HEK293 (cell line): ENCODE data around the gene HDHD5.

Source experiments
- CTCF ChIA-PET: fragments of 350-600 bp; formaldehyde crosslinking; extraction: SDS; loops from one replicate; lab custom pipeline; 2021; ENCODE audit warnings: antibody characterized with exemption; lab: Yijun Ruan, JAX
- POLR2A ChIA-PET: fragments of 300-600 bp; formaldehyde crosslinking; extraction: SDS; loops from one replicate; lab custom pipeline; 2020; ENCODE audit warnings: antibody characterized with exemption, inconsistent platforms; lab: Yijun Ruan, JAX
- H3K27ac ChIP-seq: fragments of 200-500 bp; sonication (Bioruptor generic); 2 replicates; pipeline ENCODE4 v1.5.1; 2014; ENCODE audit warnings: low read depth, low read length, control low read depth, inconsistent platforms; ENCODE audit errors: extremely low read depth
- H3K36me3 ChIP-seq, 2 experiments: fragments of 200-500 bp in 1 of 2; sonication (Bioruptor generic) in 1 of 2; 1 replicate in 1 of 2; 2 replicates in 1 of 2; pipeline ENCODE4 v1.5.1; 2014 to 2017; ENCODE audit warnings: inconsistent platforms in 2 of 2, low read length in 2 of 2; ENCODE audit not compliant: control insufficient read depth in 2 of 2, insufficient read depth in 1 of 2
- H3K4me1 ChIP-seq: fragments of 200-500 bp; sonication (Bioruptor generic); 2 replicates; pipeline ENCODE4 v1.5.1; 2014; ENCODE audit warnings: mild to moderate bottlenecking, low read length, inconsistent platforms; ENCODE audit not compliant: control insufficient read depth, insufficient read depth
- H3K4me3 ChIP-seq: 2 replicates; pipeline ENCODE4 v1.5.1; 2011; ENCODE audit warnings: low read depth, mild to moderate bottlenecking, control low read depth, low read length, moderate library complexity
- H3K9me3 ChIP-seq: fragments of 200-500 bp; sonication (Bioruptor generic); 2 replicates; pipeline ENCODE4 v1.5.1; 2014; ENCODE audit warnings: low read depth, low read length, inconsistent platforms; ENCODE audit not compliant: control insufficient read depth, insufficient read depth
- BCL11A ChIP-seq: fragments of 450-650 bp; formaldehyde crosslinking; IDR thresholded peaks from 2 replicates; pipeline ENCODE4 v1.5.1; 2016; ENCODE audit warnings: low read depth, missing biosample characterization, missing genetic modification characterization
- FEZF1 ChIP-seq: fragments of 450-650 bp; formaldehyde crosslinking; IDR thresholded peaks from 2 replicates; pipeline ENCODE4 v1.5.1; 2016; ENCODE audit warnings: missing biosample characterization, missing genetic modification characterization
- GLIS1 ChIP-seq: fragments of 450-650 bp; formaldehyde crosslinking; IDR thresholded peaks from 2 replicates; pipeline ENCODE4 v1.5.1; 2016; ENCODE audit warnings: missing biosample characterization, missing genetic modification characterization
- KLF8 ChIP-seq: fragments of 450-650 bp; formaldehyde crosslinking; IDR thresholded peaks from 2 replicates; pipeline ENCODE4 v1.5.1; 2016; ENCODE audit warnings: missing biosample characterization, missing genetic modification characterization
- MEIS1 ChIP-seq: sonication (generic); formaldehyde crosslinking; IDR thresholded peaks from 2 replicates; pipeline ENCODE4 v1.8.1; 2022; ENCODE audit warnings: missing genetic modification reagents, mild to moderate bottlenecking, borderline replicate concordance
- PRDM10 ChIP-seq: fragments of 450-650 bp; formaldehyde crosslinking; IDR thresholded peaks from 2 replicates; pipeline ENCODE4 v1.5.1; 2016; ENCODE audit warnings: missing biosample characterization, missing genetic modification characterization
- RBAK ChIP-seq: fragments of 450-650 bp; formaldehyde crosslinking; IDR thresholded peaks from 2 replicates; pipeline ENCODE4 v1.5.1; 2016; ENCODE audit warnings: missing biosample characterization, missing genetic modification characterization
- SP3 ChIP-seq: fragments of 450-650 bp; formaldehyde crosslinking; IDR thresholded peaks from 2 replicates; pipeline ENCODE4 v1.5.1; 2016; ENCODE audit warnings: missing biosample characterization, missing genetic modification characterization
- ZBTB8A ChIP-seq: fragments of 450-650 bp; formaldehyde crosslinking; IDR thresholded peaks from 2 replicates; pipeline ENCODE4 v1.5.1; 2016; ENCODE audit warnings: missing biosample characterization, missing genetic modification characterization
- ZFP37 ChIP-seq: fragments of 450-650 bp; formaldehyde crosslinking; IDR thresholded peaks from 2 replicates; pipeline ENCODE4 v1.5.1; 2016; ENCODE audit warnings: missing biosample characterization, missing genetic modification characterization
- ZNF10 ChIP-seq: fragments of 450-650 bp; formaldehyde crosslinking; IDR thresholded peaks from 2 replicates; pipeline ENCODE4 v1.5.1; 2017; ENCODE audit warnings: missing biosample characterization, missing genetic modification characterization
- ZNF19 ChIP-seq: fragments of 450-650 bp; formaldehyde crosslinking; IDR thresholded peaks from 2 replicates; pipeline ENCODE4; 2016; ENCODE audit warnings: missing biosample characterization, missing genetic modification characterization, low read depth
- ZNF23 ChIP-seq: fragments of 450-650 bp; formaldehyde crosslinking; IDR thresholded peaks from 2 replicates; pipeline ENCODE4 v1.5.1; 2016; ENCODE audit warnings: missing biosample characterization, missing genetic modification characterization, borderline replicate concordance
- ZNF292 ChIP-seq: fragments of 450-650 bp; formaldehyde crosslinking; IDR thresholded peaks from 2 replicates; pipeline ENCODE4 v1.5.1; 2016; ENCODE audit warnings: low read depth, missing biosample characterization, missing genetic modification characterization, borderline replicate concordance
- ZNF354C ChIP-seq: fragments of 450-650 bp; formaldehyde crosslinking; IDR thresholded peaks from 2 replicates; pipeline ENCODE4 v1.5.1; 2016; ENCODE audit warnings: missing biosample characterization, missing genetic modification characterization, low read depth, borderline replicate concordance
- ZNF362 ChIP-seq: fragments of 450-650 bp; formaldehyde crosslinking; IDR thresholded peaks from 2 replicates; pipeline ENCODE4 v1.5.1; 2016; ENCODE audit warnings: missing biosample characterization, missing genetic modification characterization
- ZNF366 ChIP-seq: fragments of 450-650 bp; formaldehyde crosslinking; conservative IDR thresholded peaks from 2 replicates; pipeline ENCODE4 v1.5.1; 2016; ENCODE audit warnings: missing biosample characterization, missing genetic modification characterization
- ZNF404 ChIP-seq: fragments of 450-650 bp; formaldehyde crosslinking; IDR thresholded peaks from 2 replicates; pipeline ENCODE4 v1.5.1; 2017; ENCODE audit warnings: missing biosample characterization, missing genetic modification characterization
- ZNF449 ChIP-seq: fragments of 450-650 bp; formaldehyde crosslinking; IDR thresholded peaks from 2 replicates; pipeline ENCODE4 v1.5.1; 2017; ENCODE audit warnings: missing biosample characterization, mild to moderate bottlenecking, missing genetic modification characterization, moderate library complexity
- ZNF544 ChIP-seq: fragments of 450-650 bp; formaldehyde crosslinking; IDR thresholded peaks from 2 replicates; pipeline ENCODE4 v1.5.0; 2017; ENCODE audit warnings: missing biosample characterization, missing genetic modification characterization
- ZNF660 ChIP-seq: fragments of 450-650 bp; IDR thresholded peaks from 2 replicates; pipeline ENCODE4 v1.5.1; 2018; ENCODE audit warnings: missing biosample characterization, mild to moderate bottlenecking, missing genetic modification characterization
- ZNF670 ChIP-seq: fragments of 450-650 bp; formaldehyde crosslinking; IDR thresholded peaks from 2 replicates; pipeline ENCODE4 v1.5.1; 2016; ENCODE audit warnings: missing biosample characterization, missing genetic modification characterization, low read depth
- ZNF677 ChIP-seq: fragments of 450-650 bp; IDR thresholded peaks from 2 replicates; pipeline ENCODE4 v1.5.0; 2018; ENCODE audit warnings: missing biosample characterization, mild to moderate bottlenecking, missing genetic modification characterization, moderate library complexity
- ZNF768 ChIP-seq: fragments of 450-650 bp; formaldehyde crosslinking; IDR thresholded peaks from 2 replicates; pipeline ENCODE4 v1.5.1; 2018; ENCODE audit warnings: missing biosample characterization, mild to moderate bottlenecking, missing genetic modification characterization
- ZNF843 ChIP-seq: fragments of 450-650 bp; formaldehyde crosslinking; IDR thresholded peaks from 2 replicates; pipeline ENCODE4 v1.5.1; 2016; ENCODE audit warnings: missing biosample characterization, missing genetic modification characterization
- ZSCAN23 ChIP-seq: fragments of 450-650 bp; formaldehyde crosslinking; IDR thresholded peaks from 2 replicates; pipeline ENCODE4 v1.5.1; 2016; ENCODE audit warnings: missing biosample characterization, missing genetic modification characterization

HDHD5 gene

GRCh38 chr22:17145021-17145680 is 13.9 kb downstream of the HDHD5 start:
- TF ChIP-seq FEZF1 (tag by site-specific recombination): no peak
- TF ChIP-seq ZNF292 (tag by site-specific recombination): no peak
- TF ChIP-seq ZNF544 (tag by site-specific recombination): no peak
- TF ChIP-seq ZNF843: no peak
- TF ChIP-seq SP3 (tag by site-specific recombination): no peak
- TF ChIP-seq ZNF660 (tag by site-specific recombination): no peak
- TF ChIP-seq ZNF404 (tag by site-specific recombination): no peak
- no peak for TF ChIP-seq ZNF449 (tag by site-specific recombination)
- TF ChIP-seq ZFP37 (tag by site-specific recombination): no peak
- no peak for TF ChIP-seq ZNF366 (tag by site-specific recombination)
- no peak for TF ChIP-seq MEIS1 (CRISPR knock-in tag)
- no peak for TF ChIP-seq ZNF768 (tag by site-specific recombination)
- TF ChIP-seq RBAK: no peak
- TF ChIP-seq KLF8: no peak
- no peak for TF ChIP-seq BCL11A (tag by site-specific recombination)
- no peak for TF ChIP-seq ZBTB8A (tag by site-specific recombination)
- TF ChIP-seq ZNF23 (tag by site-specific recombination): no peak
- peaks cover 4 to 89% of the 10 kb centered on the region in 2 experiments; a peak in 2 of 3 replicates for H3K36me3 ChIP-seq
- no peaks in the 10 kb centered on the region for H3K4me1 ChIP-seq
- H3K4me3 ChIP-seq: no peak overlapping the region
- no peak overlapping the region for H3K27ac ChIP-seq
- ChIA-PET POLR2A (no interaction called here), CTCF (interaction anchor here (0.6 to 0.9 kb wide), 3 partner anchors 14 to 434 kb away, joined by 3 to 4 read pairs (median 3); no protein-coding TSS in a partner anchor)
- no peaks in the 10 kb centered on the region for H3K9me3 ChIP-seq

GRCh38 chr22:17143826-17144225 is 15.3 kb downstream of the HDHD5 start:
- TF ChIP-seq ZNF362 (tag by site-specific recombination): no peak

DNA sequence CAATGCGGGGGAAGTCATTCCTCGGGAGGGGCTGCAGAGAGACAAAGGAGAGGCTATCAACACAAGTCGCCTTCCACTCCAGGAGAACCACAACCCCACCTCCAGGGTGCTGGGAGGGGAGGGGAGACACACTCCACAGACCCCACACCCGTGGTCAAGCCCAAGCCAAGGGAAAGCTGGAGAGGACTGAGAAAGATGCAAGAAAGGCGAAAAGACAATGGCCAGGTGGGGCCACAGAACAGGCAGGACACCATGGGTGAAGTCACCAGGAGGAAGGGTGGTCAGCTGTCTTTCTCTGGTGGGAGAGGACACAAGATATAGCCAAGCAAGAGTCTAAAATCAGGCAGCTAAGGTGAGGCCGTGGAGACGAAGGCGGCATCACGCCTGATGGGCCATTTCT is 16.0 kb downstream of the HDHD5 start:
- H3K27ac ChIP-seq: no peak overlapping the region
- POLR2A ChIA-PET: no interaction called here

More at GRCh38 chr22:17143826-17144225, 15.3 kb downstream of the HDHD5 start:
- ChIA-PET POLR2A (interaction anchor here (0.6 to 1.1 kb wide), 2 partner anchors 9 to 28 kb away, joined by 3 read pairs; no protein-coding TSS in a partner anchor), CTCF (interaction anchor here (0.7 kb wide), 1 partner anchor 358 kb away, joined by 5 read pairs; no protein-coding TSS in a partner anchor)
- H3K9me3 ChIP-seq: no peaks in the 10 kb centered on the region
- no peaks in the 10 kb centered on the region for H3K4me1 ChIP-seq
- no peak overlapping the region for H3K27ac ChIP-seq
- H3K36me3 ChIP-seq: peaks cover 4 to 90% of the 10 kb centered on the region in 2 experiments; a peak in 2 of 3 replicates
- H3K4me3 ChIP-seq: no peak overlapping the region

More for the DNA sequence above, 16.0 kb downstream of the HDHD5 start:
- no peaks in the 10 kb centered on the region for H3K9me3 ChIP-seq
- TF ChIP-seq ZSCAN23 (no peak), ZNF660 (tag by site-specific recombination) (no peak), ZNF19 (tag by site-specific recombination) (no peak), ZNF10 (tag by site-specific recombination) (no peak), ZNF354C (tag by site-specific recombination) (no peak), PRDM10 (tag by site-specific recombination) (no peak), ZNF677 (tag by site-specific recombination) (no peak), GLIS1 (tag by site-specific recombination) (no peak), ZNF670 (tag by site-specific recombination) (no peak)
- no peaks in the 10 kb centered on the region for H3K4me1 ChIP-seq
- H3K4me3 ChIP-seq: no peak overlapping the region
- peaks cover 4 to 90% of the 10 kb centered on the region in 2 experiments; a peak in 2 of 3 replicates for H3K36me3 ChIP-seq
- CTCF ChIA-PET: interaction anchor here (0.7 kb wide), 1 partner anchor 358 kb away, joined by 5 read pairs; no protein-coding TSS in a partner anchor
